Measurements from ENCODE around the gene PGM3. TPM values are rescaled to one million over a fixed set of nuclear protein-coding genes. Genes with fewer than 3 reads are reported as not detected.

Gene PGM3
- total and polyA plus RNA-seq, 2 of the 4 experiments (the other 2 are of a cell fraction): 68.4 to 336 TPM

DNA sequence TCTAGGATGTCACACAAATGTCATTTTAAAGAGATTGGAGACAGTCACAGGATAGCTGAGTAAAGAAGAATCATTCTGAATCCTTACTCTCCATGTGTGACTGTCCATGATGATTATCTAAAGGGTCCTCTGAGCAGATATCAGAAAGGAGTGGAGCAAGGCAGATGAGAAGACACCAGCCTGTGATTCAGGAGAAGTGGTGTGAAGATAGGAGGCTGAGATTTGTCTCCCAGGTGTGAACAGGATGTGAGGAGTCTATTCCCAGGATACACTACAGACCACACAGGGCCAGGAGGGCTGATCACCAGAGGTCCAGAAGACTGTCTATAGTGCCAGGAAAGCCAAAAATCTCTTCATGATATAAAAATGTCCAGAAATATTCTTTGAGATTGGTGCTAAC, 27.1 kb upstream of the PGM3 start:
- H3K4me2 ChIP-seq (ENCODE audit: low read depth, low read length): no peak overlapping the region
- H3K4me1 ChIP-seq (ENCODE audit: control insufficient read depth, insufficient read depth, low read length): peaks cover 6% of the 10 kb centered on the region
- H2AK9ac ChIP-seq (replicated peaks; ENCODE audit: low read depth, low read length, poor library complexity): no peak overlapping the region
- ChIA-PET CTCF (interaction anchor here (0.9 to 1.6 kb wide), 4 partner anchors 32 to 292 kb away, joined by 3 to 14 read pairs (median 9); partner anchors contain the start of genes DOP1A, PRSS35 and UBE3D), POLR2A (ENCODE audit: unreplicated experiment) (no interaction called here)
- in situ Hi-C loops (cut with MboI; ENCODE audit: low sequenced_read_pairs) (loop anchor here (5.0 kb wide), 1 partner anchor 297 kb away; no protein-coding TSS in a partner anchor), intact Hi-C loops (cut with micrococcal nuclease) (loop anchor here (5.0 kb wide), 1 partner anchor 212 kb away; the partner anchor contains the start of gene ME1), dilution Hi-C loops (cut with HindIII; ENCODE audit: low sequenced_read_pairs, unreplicated experiment) (loop anchor here (25.0 kb wide), 1 partner anchor 292 kb away; the partner anchor contains the start of gene PRSS35)
- ATAC-seq (ENCODE audit: low read depth) (no peak), DNase-seq (no peak)
- TF ChIP-seq, protein P1, sequence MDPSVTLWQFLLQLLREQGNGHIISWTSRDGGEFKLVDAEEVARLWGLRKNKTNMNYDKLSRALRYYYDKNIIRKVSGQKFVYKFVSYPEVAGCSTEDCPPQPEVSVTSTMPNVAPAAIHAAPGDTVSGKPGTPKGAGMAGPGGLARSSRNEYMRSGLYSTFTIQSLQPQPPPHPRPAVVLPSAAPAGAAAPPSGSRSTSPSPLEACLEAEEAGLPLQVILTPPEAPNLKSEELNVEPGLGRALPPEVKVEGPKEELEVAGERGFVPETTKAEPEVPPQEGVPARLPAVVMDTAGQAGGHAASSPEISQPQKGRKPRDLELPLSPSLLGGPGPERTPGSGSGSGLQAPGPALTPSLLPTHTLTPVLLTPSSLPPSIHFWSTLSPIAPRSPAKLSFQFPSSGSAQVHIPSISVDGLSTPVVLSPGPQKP (IDR thresholded peaks at IDR 0.05; ENCODE audit: borderline replicate concordance, low read depth, low read length): no peak
- TF ChIP-seq CHD1 (IDR thresholded peaks at IDR 0.05; ENCODE audit: low read depth, low read length): no peak
- no peak for TF ChIP-seq FOS (IDR thresholded peaks at IDR 0.05; ENCODE audit: low read depth, low read length)
- TF ChIP-seq RCOR1 (IDR thresholded peaks at IDR 0.05; ENCODE audit: insufficient replicate concordance, low read length): no peak
- TF ChIP-seq, protein P2, sequence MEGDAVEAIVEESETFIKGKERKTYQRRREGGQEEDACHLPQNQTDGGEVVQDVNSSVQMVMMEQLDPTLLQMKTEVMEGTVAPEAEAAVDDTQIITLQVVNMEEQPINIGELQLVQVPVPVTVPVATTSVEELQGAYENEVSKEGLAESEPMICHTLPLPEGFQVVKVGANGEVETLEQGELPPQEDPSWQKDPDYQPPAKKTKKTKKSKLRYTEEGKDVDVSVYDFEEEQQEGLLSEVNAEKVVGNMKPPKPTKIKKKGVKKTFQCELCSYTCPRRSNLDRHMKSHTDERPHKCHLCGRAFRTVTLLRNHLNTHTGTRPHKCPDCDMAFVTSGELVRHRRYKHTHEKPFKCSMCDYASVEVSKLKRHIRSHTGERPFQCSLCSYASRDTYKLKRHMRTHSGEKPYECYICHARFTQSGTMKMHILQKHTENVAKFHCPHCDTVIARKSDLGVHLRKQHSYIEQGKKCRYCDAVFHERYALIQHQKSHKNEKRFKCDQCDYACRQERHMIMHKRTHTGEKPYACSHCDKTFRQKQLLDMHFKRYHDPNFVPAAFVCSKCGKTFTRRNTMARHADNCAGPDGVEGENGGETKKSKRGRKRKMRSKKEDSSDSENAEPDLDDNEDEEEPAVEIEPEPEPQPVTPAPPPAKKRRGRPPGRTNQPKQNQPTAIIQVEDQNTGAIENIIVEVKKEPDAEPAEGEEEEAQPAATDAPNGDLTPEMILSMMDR (conservative IDR thresholded peaks at IDR 0.05; ENCODE audit: low read depth, low read length): no peak
- no peak for TF ChIP-seq RAD21 (IDR thresholded peaks at IDR 0.05; ENCODE audit: low read length)
- no peak for TF ChIP-seq MXI1 (IDR thresholded peaks at IDR 0.05; ENCODE audit: borderline replicate concordance, low read depth, low read length)
- TF ChIP-seq CEBPB (IDR thresholded peaks at IDR 0.05; ENCODE audit: low read depth, low read length): no peak
- TF ChIP-seq MAFK (IDR thresholded peaks at IDR 0.05; ENCODE audit: low read depth, low read length): no peak
- no peak for TF ChIP-seq POLR2A (IDR thresholded peaks at IDR 0.05; ENCODE audit: low read depth, low read length)
- TF ChIP-seq NFE2L2 (IDR thresholded peaks at IDR 0.05; ENCODE audit: low read depth, low read length): no peak
- TF ChIP-seq USF2 (IDR thresholded peaks at IDR 0.05; ENCODE audit: low read depth, low read length): no peak
- TF ChIP-seq BHLHE40 (IDR thresholded peaks at IDR 0.05; ENCODE audit: low read depth, low read length): no peak
- no peak for TF ChIP-seq MAZ (IDR thresholded peaks at IDR 0.05; ENCODE audit: borderline replicate concordance, low read depth, low read length)
- no peak overlapping the region for H2BK120ac ChIP-seq (ENCODE audit: low read depth, low read length)
- H4K91ac ChIP-seq (ENCODE audit: insufficient read depth, low read depth, low read length): no peak overlapping the region
- no peaks in the 10 kb centered on the region for H3K79me1 ChIP-seq (ENCODE audit: low read depth in 1 of 2, low read length in 2 of 2)
- H3K9me3 ChIP-seq (ENCODE audit: control insufficient read depth, insufficient read depth, low read length): no peaks in the 10 kb centered on the region
- no peaks in the 10 kb centered on the region for H4K20me1 ChIP-seq (ENCODE audit: insufficient read depth, low read length)
- no peaks in the 10 kb centered on the region for H3K27me3 ChIP-seq (ENCODE audit: control insufficient read depth, insufficient read depth, low read length)
- H3K14ac ChIP-seq (replicated peaks; ENCODE audit: low read depth, low read length): no peak overlapping the region
- no peak overlapping the region for H3K4me3 ChIP-seq (ENCODE audit: insufficient read depth, low read depth, low read length)
- H4K5ac ChIP-seq (ENCODE audit: low read depth, low read length): no peak overlapping the region
- no peak overlapping the region for H3K23ac ChIP-seq (ENCODE audit: low read depth, low read length)
- H4K8ac ChIP-seq (ENCODE audit: low read depth in 2 of 2, low read length in 2 of 2): no peak overlapping the region
- H2AFZ ChIP-seq (replicated peaks; ENCODE audit: low read length, poor library complexity): no peak overlapping the region
- no peak overlapping the region for H3K9ac ChIP-seq (ENCODE audit: low read depth, low read length)
- H3K18ac ChIP-seq (ENCODE audit: low read depth, low read length): no peak overlapping the region
- no peaks in the 10 kb centered on the region for H3K36me3 ChIP-seq (ENCODE audit: control insufficient read depth, insufficient read depth, low read length)
- H3K9me1 ChIP-seq (ENCODE audit: insufficient read depth, low read length): peaks cover 3% of the 10 kb centered on the region; the same call in 1 of the 2 replicates
- H2BK15ac ChIP-seq (ENCODE audit: low read depth, low read length): no peak overlapping the region
- no peak overlapping the region for H3K27ac ChIP-seq (ENCODE audit: insufficient read depth, low read length)
- H3K56ac ChIP-seq (ENCODE audit: extremely low read depth, insufficient read depth, low read length): no peak overlapping the region
- no peak overlapping the region for H2AK5ac ChIP-seq (ENCODE audit: low read depth, low read length)
- no peak overlapping the region for H2BK5ac ChIP-seq (ENCODE audit: low read depth, low read length, poor library complexity, severe bottlenecking)
- no peak overlapping the region for H3K4ac ChIP-seq (ENCODE audit: low read depth, low read length)
- no peak overlapping the region for H2BK20ac ChIP-seq (ENCODE audit: low read depth, low read length)
- BruUV-seq (replicated peaks): no TSS peak
